H1 (cell line): ENCODE results near the gene OSBPL5. TPM values are rescaled to one million over a fixed set of nuclear protein-coding genes. Genes with fewer than 3 reads are reported as not detected.

Experiments
- CTCF ChIA-PET: fragments of 300-600 bp; sonication (Branson Sonifier 250); formaldehyde crosslinking; loops from one replicate; lab custom pipeline; 2021; ENCODE audit not compliant: partially characterized antibody; lab: Charles Lee
- POLR2A ChIA-PET: fragments of 300-600 bp; sonication (Branson Sonifier 250); formaldehyde crosslinking; loops from one replicate; lab custom pipeline; 2021; ENCODE audit warnings: inconsistent platforms; ENCODE audit not compliant: partially characterized antibody; lab: Charles Lee
- DNase-seq, 2 experiments: peaks; one replicate each; pipeline versions ENCODE4 v3.0.0 to v3.0.0-alpha.2; 2010 to 2022; ENCODE audit warnings: low spot score in 2 of 2, low read depth in 1 of 2, mixed read lengths in 1 of 2
- FAIRE-seq: peaks from 2 replicates; lab custom pipeline; 2011; peaks lifted over from hg19 to GRCh38; lab: Jason Lieb, UNC
- H2AFZ ChIP-seq: 2 replicates; pipeline ENCODE4 v1.8.1; 2012; ENCODE audit warnings: low read length, inconsistent platforms
- H2AK5ac ChIP-seq: 2 replicates; pipeline ENCODE4 v1.6.1; 2013; ENCODE audit warnings: low read depth, low read length
- H2BK120ac ChIP-seq: replicated peaks from 2 replicates; pipeline ENCODE3; 2013; ENCODE audit warnings: low read depth, low read length, inconsistent platforms
- H2BK12ac ChIP-seq: 2 replicates; pipeline ENCODE4 v1.6.1; 2013; ENCODE audit warnings: low read depth, low read length
- H2BK15ac ChIP-seq: 2 replicates; pipeline ENCODE4 v1.6.1; 2013; ENCODE audit warnings: low read length
- H2BK20ac ChIP-seq: 2 replicates; pipeline ENCODE4 v1.6.1; 2013; ENCODE audit warnings: low read length
- H2BK5ac ChIP-seq: 2 replicates; pipeline ENCODE4 v1.6.1; 2013; ENCODE audit warnings: low read depth, low read length
- H3K14ac ChIP-seq: 2 replicates; pipeline ENCODE4 v1.6.1; 2013; ENCODE audit warnings: inconsistent platforms; ENCODE audit not compliant: insufficient read length
- H3K18ac ChIP-seq: 2 replicates; pipeline ENCODE4 v1.6.1; 2013; ENCODE audit warnings: low read length; ENCODE audit errors: extremely low read depth
- H3K23ac ChIP-seq: 2 replicates; pipeline ENCODE4 v1.6.1; 2013; ENCODE audit warnings: inconsistent platforms; ENCODE audit not compliant: insufficient read length
- H3K23me2 ChIP-seq: 2 replicates; pipeline ENCODE4 v1.6.1; 2013; ENCODE audit warnings: low read depth, low read length
- H3K27ac ChIP-seq: 2 replicates; pipeline ENCODE4 v1.6.1; 2011; ENCODE audit warnings: low read depth, low read length, inconsistent platforms
- H3K27me3 ChIP-seq, 4 experiments: replicated peaks in 1 of 4; 1 replicate in 1 of 4; 2 replicates in 3 of 4; pipeline versions ENCODE4 v1.6.1 to v1.8.1; 2011 to 2013; ENCODE audit warnings: low read length in 3 of 4, mild to moderate bottlenecking in 3 of 4, inconsistent platforms in 2 of 4, mixed read lengths in 2 of 4, moderate library complexity in 1 of 4; ENCODE audit not compliant: control insufficient read depth in 3 of 4, insufficient read depth in 3 of 4; ENCODE audit errors: extremely low read depth in 1 of 4
- H3K36me3 ChIP-seq, 4 experiments: 2 replicates each; pipeline versions ENCODE4 v1.6.1 to v1.8.1; 2011 to 2013; ENCODE audit warnings: mild to moderate bottlenecking in 4 of 4, low read length in 3 of 4, moderate library complexity in 2 of 4, control low read depth in 1 of 4, inconsistent platforms in 1 of 4; ENCODE audit not compliant: insufficient read depth in 4 of 4, control insufficient read depth in 2 of 4
- H3K4ac ChIP-seq: replicated peaks from 2 replicates; pipeline ENCODE3; 2013; ENCODE audit warnings: low read length, low read depth, mixed read lengths, inconsistent platforms; ENCODE audit not compliant: insufficient read length
- H3K4me1 ChIP-seq, 4 experiments: replicated peaks in 1 of 4; 1 replicate in 1 of 4; 2 replicates in 3 of 4; pipeline versions ENCODE4 v1.6.1 to v1.8.1; 2011 to 2013; ENCODE audit warnings: low read length in 3 of 4, inconsistent platforms in 2 of 4, mixed read lengths in 1 of 4; ENCODE audit not compliant: insufficient read depth in 4 of 4, control insufficient read depth in 3 of 4
- H3K4me2 ChIP-seq, 2 experiments: 2 replicates each; pipeline versions ENCODE4 v1.6.1 to v1.8.1; 2011 to 2013; ENCODE audit warnings: low read depth in 2 of 2, low read length in 2 of 2, control low read depth in 1 of 2, inconsistent platforms in 1 of 2, mild to moderate bottlenecking in 1 of 2; ENCODE audit not compliant: insufficient read depth in 1 of 2
- H3K4me3 ChIP-seq, 4 experiments: fragments of 200-600, 300-600 bp in 1 of 4; sonication (generic), shearing (Covaris generic), sonication (Bioruptor Twin) in 1 of 4; 2 replicates each; pipeline versions ENCODE4 v1.5.1 to v1.8.1; 2011 to 2016; ENCODE audit warnings: low read length in 4 of 4, low read depth in 3 of 4, control low read depth in 2 of 4, inconsistent platforms in 2 of 4, mild to moderate bottlenecking in 2 of 4, mixed read lengths in 1 of 4, moderate library complexity in 1 of 4; ENCODE audit not compliant: insufficient read depth in 2 of 4; ENCODE audit errors: extremely low read depth in 1 of 4
- H3K56ac ChIP-seq: replicated peaks from 2 replicates; pipeline ENCODE3; 2013; ENCODE audit warnings: low read depth, mild to moderate bottlenecking, mixed read lengths, low read length, inconsistent platforms; ENCODE audit not compliant: insufficient read length
- H3K79me1 ChIP-seq: 2 replicates; pipeline ENCODE4 v1.6.1; 2013; ENCODE audit warnings: low read depth, low read length, control low read depth
- H3K79me2 ChIP-seq, 2 experiments: 2 replicates each; pipeline versions ENCODE4 v1.6.1 to v1.8.1; 2012 to 2013; ENCODE audit warnings: low read length in 2 of 2, mild to moderate bottlenecking in 2 of 2, inconsistent platforms in 1 of 2; ENCODE audit not compliant: insufficient read depth in 2 of 2, control insufficient read depth in 1 of 2
- H3K9ac ChIP-seq, 4 experiments: replicated peaks in 1 of 4; 1 replicate in 1 of 4; 2 replicates in 3 of 4; pipeline versions ENCODE4 v1.6.1 to v1.8.1; 2011 to 2013; ENCODE audit warnings: low read depth in 3 of 4, low read length in 3 of 4, control low read depth in 2 of 4, mild to moderate bottlenecking in 2 of 4, moderate library complexity in 2 of 4, inconsistent platforms in 1 of 4; ENCODE audit errors: extremely low read depth in 1 of 4
- H3K9me3 ChIP-seq, 2 experiments: 2 replicates each; pipeline versions ENCODE4 v1.6.1 to v1.8.1; 2012 to 2013; ENCODE audit warnings: mild to moderate bottlenecking in 2 of 2, moderate library complexity in 2 of 2, control low read depth in 1 of 2, inconsistent platforms in 1 of 2, low read depth in 1 of 2, low read length in 1 of 2, mixed read lengths in 1 of 2; ENCODE audit not compliant: insufficient read depth in 2 of 2
- H4K20me1 ChIP-seq, 2 experiments: replicated peaks in 1 of 2; 2 replicates each; pipeline versions ENCODE3 to v1.8.1; 2011 to 2013; ENCODE audit warnings: inconsistent platforms in 2 of 2, low read length in 2 of 2, mild to moderate bottlenecking in 1 of 2; ENCODE audit not compliant: insufficient read depth in 2 of 2, control insufficient read depth in 1 of 2
- H4K5ac ChIP-seq: 2 replicates; pipeline ENCODE4 v1.6.1; 2013; ENCODE audit warnings: low read length, low read depth, mixed read lengths, inconsistent platforms; ENCODE audit not compliant: insufficient read length
- H4K8ac ChIP-seq: 2 replicates; pipeline ENCODE4 v1.8.0; 2013; ENCODE audit warnings: mild to moderate bottlenecking, moderate library complexity, low read length, inconsistent platforms; ENCODE audit not compliant: insufficient read depth; ENCODE audit errors: extremely low read depth
- H4K91ac ChIP-seq: replicated peaks from 2 replicates; pipeline ENCODE3; 2013; ENCODE audit warnings: low read length, mixed read lengths, inconsistent platforms; ENCODE audit not compliant: insufficient read length
- CHD1 ChIP-seq: IDR thresholded peaks from 2 replicates; pipeline ENCODE4 v1.6.1; 2012; ENCODE audit warnings: low read depth, low read length, improper control_type of control experiment
- WGBS, 2 experiments: shearing (Covaris generic) in 1 of 2; methylation state at CpG; one replicate each; pipeline versions ENCODE4 v1.1.6 to v1.1.7; 2013 to 2015; ENCODE audit warnings: low lambda C conversion rate in 2 of 2, mixed read lengths in 2 of 2, inconsistent platforms in 1 of 2, low coverage in 1 of 2, missing lambda C conversion rate in 1 of 2; ENCODE audit not compliant: insufficient replicate concordance in 2 of 2, insufficient coverage in 1 of 2, insufficient read length in 1 of 2; ENCODE audit errors: extremely low coverage in 1 of 2, missing lambda C conversion rate in 1 of 2; 5-methylcytosine and 5-hydroxymethylcytosine counted together
- polyA plus RNA-seq, 7 experiments: library from polyadenylated mRNA; depleted of rRNA in 3 of 7; stranded (reverse) in 5 of 7; unstranded in 2 of 7; fragments of >200 nt in 5 of 7; fragments of 200-250 nt in 2 of 7; gene quantifications; 1 replicate in 5 of 7; 2 replicates in 1 of 7; 4 replicates in 1 of 7; pipeline versions ENCODE4 v1.2.1 to v1.2.3, GENCODE V29; 2011 to 2013; ENCODE audit warnings: missing spikeins in 2 of 7, mixed read lengths in 2 of 7
- total RNA-seq: library from RNA; stranded (reverse); fragmentation: NEBNext Ultra II Directional; extraction: Animal tissue kit (Norgen Biotek cat#: 25700); gene quantifications from 2 replicates; pipeline ENCODE4 v1.2.1, GENCODE V29; 2021

Gene OSBPL5
- total and polyA plus RNA-seq, 2 of the 8 experiments (the other 6 are each of a cell fraction or from before 2014, with no cell fraction given) = 3.4 to 9.9 TPM

DNA sequence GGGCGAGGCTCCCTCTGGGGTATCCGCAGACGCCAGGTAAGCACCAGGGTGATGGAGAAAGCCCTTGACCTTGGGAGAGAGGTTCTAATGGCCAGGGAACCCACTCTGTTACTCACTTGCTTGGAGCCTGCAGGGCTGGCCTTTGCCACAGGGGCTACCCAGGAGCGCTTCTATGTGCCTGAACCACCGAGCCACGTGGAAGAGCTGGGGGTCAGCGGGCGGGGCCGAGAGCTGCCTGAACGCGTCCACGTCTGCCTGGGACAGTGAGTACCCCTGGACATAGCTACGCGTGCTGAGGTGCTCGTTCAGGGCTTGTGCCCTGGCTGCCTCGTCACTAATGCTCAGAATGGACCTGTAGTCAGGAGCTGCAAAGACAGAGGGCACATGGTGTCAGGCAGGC lies 117.5 kb downstream of the OSBPL5 start:
- no peak overlapping the region for H2BK120ac ChIP-seq
- no peak for TF ChIP-seq CHD1
- TF ChIP-seq, all 59 proteins: peak for 0
- WGBS, 2 experiments = 91% methylated on average over 16 of the region's 16 CpGs; no CpG with 5 or more reads in 1 of the 2 experiments
- CTCF ChIA-PET = interaction anchor here (0.6 to 20.3 kb wide), 6 partner anchors 12 to 337 kb away, joined by 3 to 434 read pairs (median 4); no protein-coding TSS in a partner anchor
- H2BK15ac ChIP-seq = no peak overlapping the region
- H3K79me2 ChIP-seq = peaks cover 7 to 95% of the 10 kb centered on the region in 2 experiments
- no peak overlapping the region for H3K4me2 ChIP-seq
- no peaks in the 10 kb centered on the region for H3K23me2 ChIP-seq
- H3K27me3 ChIP-seq = no peaks in the 10 kb centered on the region
- H2BK12ac ChIP-seq = no peak overlapping the region
- no peak overlapping the region for H2BK20ac ChIP-seq
- FAIRE-seq (no peak), DNase-seq (no peak)
- H3K4ac ChIP-seq = no peak overlapping the region
- no peak overlapping the region for H3K9ac ChIP-seq
- H2AK5ac ChIP-seq = no peak overlapping the region
- H3K79me1 ChIP-seq = peaks cover 37% of the 10 kb centered on the region
- H3K14ac ChIP-seq = no peak overlapping the region
- no peak overlapping the region for H3K4me3 ChIP-seq
- H3K56ac ChIP-seq = no peak overlapping the region
- POLR2A ChIA-PET = interaction anchor here (1.4 to 3.7 kb wide), 3 partner anchors 7 to 16 kb away, joined by 4 to 32 read pairs (median 4); partner anchors contain the start of gene CARS1
- peaks cover 0 to 22% (median 0%) of the 10 kb centered on the region in 4 experiments; a peak in 3 of 8 replicates for H3K36me3 ChIP-seq
- H4K91ac ChIP-seq = no peak overlapping the region
- peaks cover 0 to 13% (median 6%) of the 10 kb centered on the region in 4 experiments; a peak in 6 of 7 replicates for H3K4me1 ChIP-seq
- H2BK5ac ChIP-seq = peak overlapping the region; percentile 28; the same call in 1 of the 2 replicates
- peaks cover 43 to 69% of the 10 kb centered on the region in 2 experiments for H4K20me1 ChIP-seq
- no peak overlapping the region for H4K5ac ChIP-seq
- no peak overlapping the region for H3K23ac ChIP-seq
- no peaks in the 10 kb centered on the region for H3K9me3 ChIP-seq
- H2AFZ ChIP-seq = no peak overlapping the region
- H3K18ac ChIP-seq = no peak overlapping the region
- no peak overlapping the region for H3K27ac ChIP-seq
- no peak overlapping the region; the same call in 1 of the 2 replicates for H4K8ac ChIP-seq
